ENCODE results near the gene CUL9. TPM values are rescaled to one million over a fixed set of nuclear protein-coding genes. Genes with fewer than 3 reads are reported as not detected.

Gene CUL9
- total and polyA plus RNA-seq, 2 experiments from 2014 or later = 2.6 to 11.3 TPM

DNA sequence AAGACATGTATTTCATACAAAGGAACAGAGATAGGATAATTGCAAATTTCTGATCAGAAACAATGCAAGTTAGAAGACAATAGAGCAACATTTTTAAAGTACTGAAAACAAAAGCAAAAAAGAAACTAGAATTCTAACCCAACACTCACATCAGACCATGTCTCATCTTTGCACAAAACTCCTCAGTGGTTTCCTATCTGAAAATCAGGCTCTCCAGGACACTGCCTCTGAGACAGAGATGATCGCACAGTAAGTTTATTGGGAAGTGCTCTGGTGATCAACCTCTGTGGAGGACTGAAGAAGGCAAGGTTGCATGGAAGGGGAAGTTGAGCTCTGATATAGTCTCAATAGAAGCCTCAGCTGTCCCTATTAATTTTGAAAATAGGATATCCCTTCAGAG, 59.0 kb downstream of the CUL9 start (continued):
- TF ChIP-seq, protein P1, sequence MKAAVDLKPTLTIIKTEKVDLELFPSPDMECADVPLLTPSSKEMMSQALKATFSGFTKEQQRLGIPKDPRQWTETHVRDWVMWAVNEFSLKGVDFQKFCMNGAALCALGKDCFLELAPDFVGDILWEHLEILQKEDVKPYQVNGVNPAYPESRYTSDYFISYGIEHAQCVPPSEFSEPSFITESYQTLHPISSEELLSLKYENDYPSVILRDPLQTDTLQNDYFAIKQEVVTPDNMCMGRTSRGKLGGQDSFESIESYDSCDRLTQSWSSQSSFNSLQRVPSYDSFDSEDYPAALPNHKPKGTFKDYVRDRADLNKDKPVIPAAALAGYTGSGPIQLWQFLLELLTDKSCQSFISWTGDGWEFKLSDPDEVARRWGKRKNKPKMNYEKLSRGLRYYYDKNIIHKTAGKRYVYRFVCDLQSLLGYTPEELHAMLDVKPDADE (IDR thresholded peaks at IDR 0.05) = no peak
- TF ChIP-seq REST (IDR thresholded peaks at IDR 0.05; ENCODE audit: unreplicated experiment) (no peak), EZH2 (IDR thresholded peaks at IDR 0.05; ENCODE audit: low read depth, unreplicated experiment) (no peak), POLR2AphosphoS5 (IDR thresholded peaks at IDR 0.05; ENCODE audit: low read depth) (no peak), STAT1 (IDR thresholded peaks at IDR 0.05; ENCODE audit: unreplicated experiment) (no peak), JUNB (IDR thresholded peaks at IDR 0.05; ENCODE audit: unreplicated experiment) (no peak), NANOG (IDR thresholded peaks at IDR 0.05; ENCODE audit: borderline replicate concordance) (no peak)

DNA sequence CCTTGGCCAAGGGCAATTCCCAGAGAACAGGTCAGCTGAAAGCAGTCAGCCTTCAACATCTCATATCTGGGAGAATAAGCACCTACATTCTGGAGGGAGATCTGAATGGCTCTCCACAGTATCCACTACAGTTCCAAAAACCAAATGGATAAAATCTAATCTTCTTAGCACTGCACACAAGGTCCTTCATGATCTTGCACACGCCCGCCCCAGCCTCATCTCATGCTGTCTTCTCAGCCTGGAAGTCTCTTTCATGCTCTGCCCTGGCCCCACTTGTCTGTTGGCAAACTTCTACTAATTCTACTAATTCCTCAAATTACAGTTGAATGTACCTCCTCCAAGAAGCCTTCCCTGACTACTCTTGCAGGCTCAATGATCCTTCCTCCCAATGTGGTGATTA, 59.5 kb downstream of the CUL9 start:
- no peaks in the 10 kb centered on the region; the same call in 2 of the 3 replicates for H3K9me3 Mint-ChIP-seq
- H3K27me3 Mint-ChIP-seq (ENCODE audit: insufficient read depth, low read depth, poor library complexity) = peaks cover 7% of the 10 kb centered on the region
- ATAC-seq = no peak
- Histone ChIP-seq H2AFZ (no peak overlapping the region), H3K27ac (ENCODE audit: low read depth) (no peak overlapping the region), H4K20me1 (replicated peaks; ENCODE audit: insufficient read depth) (no peaks in the 10 kb centered on the region), H3K36me3 (ENCODE audit: insufficient read depth) (no peaks in the 10 kb centered on the region), H3K4me2 (no peak overlapping the region), H3K9me2 (ENCODE audit: insufficient read depth) (no peaks in the 10 kb centered on the region), H3F3A (replicated peaks; ENCODE audit: low read depth) (peaks cover 5% of the 10 kb centered on the region; the same call in 1 of the 2 replicates), H3K79me2 (replicated peaks; ENCODE audit: insufficient read depth) (no peaks in the 10 kb centered on the region), H3K4me1 (ENCODE audit: insufficient read depth) (peaks cover 6% of the 10 kb centered on the region), H3K4me3 (no peak overlapping the region), H3K27me3 (ENCODE audit: insufficient read depth) (peaks cover 70% of the 10 kb centered on the region)
- no peak overlapping the region for H3K4me3 Mint-ChIP-seq
- no peaks in the 10 kb centered on the region; the same call in 2 of the 3 replicates for H3K4me1 Mint-ChIP-seq
- no peak overlapping the region for H3K27ac Mint-ChIP-seq
- H3K36me3 Mint-ChIP-seq (ENCODE audit: low read depth) = no peaks in the 10 kb centered on the region
- DNase-seq (ENCODE audit: low spot score) = no peak
- no peak for TF ChIP-seq EZH2 (IDR thresholded peaks at IDR 0.05; ENCODE audit: low read depth, unreplicated experiment)
- TF ChIP-seq CTCF (conservative IDR thresholded peaks at IDR 0.05; ENCODE audit: low read depth in 2 of 2) = no peak
- TF ChIP-seq ZNF462 (CRISPR knock-in tag; IDR thresholded peaks at IDR 0.05) = no peak
- no peak for TF ChIP-seq CREB1 (CRISPR knock-in tag; IDR thresholded peaks at IDR 0.05; ENCODE audit: low read depth)
- TF ChIP-seq, protein P1 (IDR thresholded peaks at IDR 0.05) = no peak
- no peak for TF ChIP-seq EZH2phosphoT487 (IDR thresholded peaks at IDR 0.05; ENCODE audit: unreplicated experiment)
